Gastrocnemius medialis (tissue), 4 donors: Measurements from ENCODE around the gene SGPL1.

Experiments
- CTCF ChIP-seq, 5 experiments: fragments of 450-650 bp in 3 of 5; fragments of 200-600 bp in 2 of 5; sonication (generic) in 2 of 5; IDR thresholded peaks in 4 of 5; conservative IDR thresholded peaks in 1 of 5; 1 replicate in 4 of 5; 2 replicates in 1 of 5; pipeline ENCODE4 v1.5.1; 2016 to 2019; ENCODE audit warnings: antibody characterized with exemption in 5 of 5, mild to moderate bottlenecking in 3 of 5, moderate library complexity in 3 of 5
- POLR2A ChIP-seq, 2 donors: fragments of 450-650 bp; IDR thresholded peaks; one replicate each; pipeline ENCODE4 v1.6.1; 2017; ENCODE audit warnings: antibody characterized with exemption in 2 of 2, mild to moderate bottlenecking in 2 of 2, moderate library complexity in 2 of 2

DNA sequence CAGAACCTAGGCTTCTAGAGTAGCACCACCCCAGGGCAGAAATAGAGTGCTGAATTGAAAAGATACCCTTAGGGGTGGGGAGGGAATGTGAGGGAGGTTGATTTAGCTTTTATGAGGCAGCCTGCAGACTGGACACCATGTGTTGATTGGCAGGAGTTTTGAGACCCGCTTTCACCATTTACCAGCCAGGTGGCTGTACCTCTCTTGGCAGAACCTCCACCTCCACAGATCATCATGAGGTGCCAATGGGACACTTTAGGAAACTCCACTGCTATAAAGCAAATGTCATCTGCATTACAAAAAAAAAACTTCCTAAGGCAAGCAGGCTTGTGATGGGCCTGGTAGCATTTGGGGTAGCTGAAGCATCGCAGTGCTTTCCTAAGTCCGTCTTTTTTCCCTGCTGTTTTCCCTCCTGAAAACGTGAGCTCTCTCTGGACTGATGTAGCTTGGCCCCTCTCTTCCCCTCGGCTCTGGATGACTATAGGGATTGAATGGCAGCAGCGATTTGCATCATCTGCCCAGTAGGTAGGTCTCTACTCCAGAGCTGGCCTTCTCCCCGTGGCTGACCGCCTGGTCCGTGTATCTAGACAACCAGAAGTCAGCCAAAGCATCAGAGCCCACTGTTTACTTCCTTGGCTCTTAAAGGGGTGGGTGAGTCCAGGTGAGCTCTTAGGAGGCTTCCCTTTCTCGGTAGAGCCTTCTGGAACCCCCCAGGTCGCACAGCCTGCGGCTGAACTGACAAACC lies 71.3 kb downstream of the SGPL1 start:
- TF ChIP-seq POLR2A (IDR thresholded peaks at IDR 0.05) (no peak), CTCF (IDR thresholded peaks at IDR 0.05 in 4 of 5, conservative IDR thresholded peaks at IDR 0.05 in 1 of 5) (no peak)
